ENCODE measurements around the gene DPF3. TPM values are rescaled to one million over a fixed set of nuclear protein-coding genes. Genes with fewer than 3 reads are reported as not detected.

The DPF3 gene
- total RNA-seq, 1 experiment from 2014 or later = not detected

DNA sequence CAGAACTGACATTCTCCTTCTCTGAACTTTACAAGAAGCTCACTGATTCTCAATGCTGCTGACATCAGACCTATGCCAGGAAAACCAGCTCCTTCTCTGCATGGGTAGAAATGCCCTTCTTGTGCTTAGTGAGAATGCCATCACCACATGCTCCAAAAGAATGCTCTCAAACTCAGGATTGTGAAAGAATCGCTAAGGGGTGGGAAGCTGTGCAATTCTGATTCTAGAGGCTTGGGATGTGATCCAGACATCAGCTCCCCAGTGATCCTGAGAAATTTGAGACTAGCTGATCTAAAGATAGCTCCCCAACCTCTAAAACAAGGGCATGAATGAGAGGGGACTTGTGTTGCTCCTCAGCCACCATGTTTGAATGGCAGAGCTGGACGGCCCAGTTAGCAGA is 113.2 kb downstream of the DPF3 start:
- BruUV-seq (replicated peaks) = no TSS peak
- DNase-seq (ENCODE audit: low read depth, low spot score) (no peak), ATAC-seq (no peak)
- H3K9me3 ChIP-seq (ENCODE audit: control insufficient read depth, insufficient read depth, low read depth, low read length) = no peaks in the 10 kb centered on the region
- no peak overlapping the region for H3K4me3 ChIP-seq (ENCODE audit: low read depth in 2 of 2, low read length in 2 of 2)
- H3K27me3 ChIP-seq (ENCODE audit: control insufficient read depth, insufficient read depth, low read length) = no peaks in the 10 kb centered on the region
- ChIA-PET CTCF (interaction anchor here (0.6 kb wide), 1 partner anchor 264 kb away, joined by 5 read pairs; no protein-coding TSS in a partner anchor), POLR2A (interaction anchor here (0.6 kb wide), 1 partner anchor 9 kb away, joined by 3 read pairs; no protein-coding TSS in a partner anchor)
- intact Hi-C loops (cut with micrococcal nuclease; ENCODE audit: unreplicated experiment) = no loop called here
- no peaks in the 10 kb centered on the region for H3K4me1 ChIP-seq (ENCODE audit: control insufficient read depth, insufficient read depth, low read length)
- H3K27ac ChIP-seq (ENCODE audit: low read length) = no peak overlapping the region
- in situ Hi-C loops (cut with HindIII; ENCODE audit: low pct_unique_long_range_greater_than_20kb, low sequenced_read_pairs) = no loop called here
- TF ChIP-seq, protein P1, sequence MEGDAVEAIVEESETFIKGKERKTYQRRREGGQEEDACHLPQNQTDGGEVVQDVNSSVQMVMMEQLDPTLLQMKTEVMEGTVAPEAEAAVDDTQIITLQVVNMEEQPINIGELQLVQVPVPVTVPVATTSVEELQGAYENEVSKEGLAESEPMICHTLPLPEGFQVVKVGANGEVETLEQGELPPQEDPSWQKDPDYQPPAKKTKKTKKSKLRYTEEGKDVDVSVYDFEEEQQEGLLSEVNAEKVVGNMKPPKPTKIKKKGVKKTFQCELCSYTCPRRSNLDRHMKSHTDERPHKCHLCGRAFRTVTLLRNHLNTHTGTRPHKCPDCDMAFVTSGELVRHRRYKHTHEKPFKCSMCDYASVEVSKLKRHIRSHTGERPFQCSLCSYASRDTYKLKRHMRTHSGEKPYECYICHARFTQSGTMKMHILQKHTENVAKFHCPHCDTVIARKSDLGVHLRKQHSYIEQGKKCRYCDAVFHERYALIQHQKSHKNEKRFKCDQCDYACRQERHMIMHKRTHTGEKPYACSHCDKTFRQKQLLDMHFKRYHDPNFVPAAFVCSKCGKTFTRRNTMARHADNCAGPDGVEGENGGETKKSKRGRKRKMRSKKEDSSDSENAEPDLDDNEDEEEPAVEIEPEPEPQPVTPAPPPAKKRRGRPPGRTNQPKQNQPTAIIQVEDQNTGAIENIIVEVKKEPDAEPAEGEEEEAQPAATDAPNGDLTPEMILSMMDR (IDR thresholded peaks at IDR 0.05) = no peak
- TF ChIP-seq, protein P2, sequence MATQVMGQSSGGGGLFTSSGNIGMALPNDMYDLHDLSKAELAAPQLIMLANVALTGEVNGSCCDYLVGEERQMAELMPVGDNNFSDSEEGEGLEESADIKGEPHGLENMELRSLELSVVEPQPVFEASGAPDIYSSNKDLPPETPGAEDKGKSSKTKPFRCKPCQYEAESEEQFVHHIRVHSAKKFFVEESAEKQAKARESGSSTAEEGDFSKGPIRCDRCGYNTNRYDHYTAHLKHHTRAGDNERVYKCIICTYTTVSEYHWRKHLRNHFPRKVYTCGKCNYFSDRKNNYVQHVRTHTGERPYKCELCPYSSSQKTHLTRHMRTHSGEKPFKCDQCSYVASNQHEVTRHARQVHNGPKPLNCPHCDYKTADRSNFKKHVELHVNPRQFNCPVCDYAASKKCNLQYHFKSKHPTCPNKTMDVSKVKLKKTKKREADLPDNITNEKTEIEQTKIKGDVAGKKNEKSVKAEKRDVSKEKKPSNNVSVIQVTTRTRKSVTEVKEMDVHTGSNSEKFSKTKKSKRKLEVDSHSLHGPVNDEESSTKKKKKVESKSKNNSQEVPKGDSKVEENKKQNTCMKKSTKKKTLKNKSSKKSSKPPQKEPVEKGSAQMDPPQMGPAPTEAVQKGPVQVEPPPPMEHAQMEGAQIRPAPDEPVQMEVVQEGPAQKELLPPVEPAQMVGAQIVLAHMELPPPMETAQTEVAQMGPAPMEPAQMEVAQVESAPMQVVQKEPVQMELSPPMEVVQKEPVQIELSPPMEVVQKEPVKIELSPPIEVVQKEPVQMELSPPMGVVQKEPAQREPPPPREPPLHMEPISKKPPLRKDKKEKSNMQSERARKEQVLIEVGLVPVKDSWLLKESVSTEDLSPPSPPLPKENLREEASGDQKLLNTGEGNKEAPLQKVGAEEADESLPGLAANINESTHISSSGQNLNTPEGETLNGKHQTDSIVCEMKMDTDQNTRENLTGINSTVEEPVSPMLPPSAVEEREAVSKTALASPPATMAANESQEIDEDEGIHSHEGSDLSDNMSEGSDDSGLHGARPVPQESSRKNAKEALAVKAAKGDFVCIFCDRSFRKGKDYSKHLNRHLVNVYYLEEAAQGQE (IDR thresholded peaks at IDR 0.05; ENCODE audit: insufficient read depth in 1 of 2, low read depth in 2 of 2, low read length in 1 of 2) = no peak
- TF ChIP-seq SIN3A (IDR thresholded peaks at IDR 0.05; ENCODE audit: borderline replicate concordance, insufficient read depth, low read depth, low read length) = no peak
- TF ChIP-seq POLR2AphosphoS5 (IDR thresholded peaks at IDR 0.05; ENCODE audit: low read depth, low read length) = no peak
- no peak for TF ChIP-seq TCF7L2 (IDR thresholded peaks at IDR 0.05; ENCODE audit: low read depth, low read length)
- no peaks in the 10 kb centered on the region for H3K36me3 ChIP-seq (ENCODE audit: control insufficient read depth, insufficient read depth, low read length)

DNA sequence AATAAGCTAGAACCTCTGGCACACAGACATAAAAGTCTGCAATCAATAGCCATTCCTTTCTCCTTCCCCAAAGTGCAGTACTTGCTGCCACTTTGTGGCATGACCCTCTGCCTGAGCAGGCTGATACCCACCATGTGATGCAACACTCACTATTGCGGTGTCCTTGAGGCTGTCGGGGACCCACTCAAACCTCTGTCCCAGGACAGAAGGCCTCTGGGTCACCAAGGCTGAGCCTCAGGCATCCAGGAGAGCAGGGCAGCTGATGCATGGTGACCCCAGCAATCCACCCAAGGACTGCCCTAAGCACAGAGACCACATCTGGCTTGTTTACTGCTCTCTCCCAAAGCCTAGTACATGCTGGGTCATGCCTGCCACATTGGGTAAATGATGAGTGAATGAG is 114.2 kb downstream of the DPF3 start:
- no peak overlapping the region for H3K4me3 ChIP-seq (ENCODE audit: low read depth in 2 of 2, low read length in 2 of 2)
- no peaks in the 10 kb centered on the region for H3K27me3 ChIP-seq (ENCODE audit: control insufficient read depth, insufficient read depth, low read length)
- DNase-seq (ENCODE audit: low read depth, low spot score) (no peak), ATAC-seq (no peak)
- CTCF ChIA-PET = no interaction called here
- intact Hi-C loops (cut with micrococcal nuclease; ENCODE audit: unreplicated experiment) (no loop called here), in situ Hi-C loops (cut with HindIII; ENCODE audit: low pct_unique_long_range_greater_than_20kb, low sequenced_read_pairs) (no loop called here)
- TF ChIP-seq POLR2AphosphoS5 (IDR thresholded peaks at IDR 0.05; ENCODE audit: low read depth, low read length) (no peak), TCF7L2 (IDR thresholded peaks at IDR 0.05; ENCODE audit: low read depth, low read length) (no peak), SIN3A (IDR thresholded peaks at IDR 0.05; ENCODE audit: borderline replicate concordance, insufficient read depth, low read depth, low read length) (no peak)
- TF ChIP-seq, protein P1 (IDR thresholded peaks at IDR 0.05) = no peak
- TF ChIP-seq, protein P2 (IDR thresholded peaks at IDR 0.05; ENCODE audit: insufficient read depth in 1 of 2, low read depth in 2 of 2, low read length in 1 of 2) = no peak
- POLR2A ChIA-PET = no interaction called here
- no peak overlapping the region for H3K27ac ChIP-seq (ENCODE audit: low read length)
- H3K9me3 ChIP-seq (ENCODE audit: control insufficient read depth, insufficient read depth, low read depth, low read length) = no peaks in the 10 kb centered on the region
- BruUV-seq (replicated peaks) = no TSS peak
- H3K4me1 ChIP-seq (ENCODE audit: control insufficient read depth, insufficient read depth, low read length) = no peaks in the 10 kb centered on the region
- no peaks in the 10 kb centered on the region for H3K36me3 ChIP-seq (ENCODE audit: control insufficient read depth, insufficient read depth, low read length)
